GM12872 (cell line): Measurements from ENCODE around the gene ALDH1A2.

Source experiments
- TF ChIP-seq, protein P1 (sequence below): IDR thresholded peaks from 3 replicates; pipeline ENCODE4 v1.5.1; 2011; ENCODE audit warnings: low read depth, mild to moderate bottlenecking, low read length, moderate library complexity; ENCODE audit not compliant: insufficient read depth

Gene ALDH1A2

DNA sequence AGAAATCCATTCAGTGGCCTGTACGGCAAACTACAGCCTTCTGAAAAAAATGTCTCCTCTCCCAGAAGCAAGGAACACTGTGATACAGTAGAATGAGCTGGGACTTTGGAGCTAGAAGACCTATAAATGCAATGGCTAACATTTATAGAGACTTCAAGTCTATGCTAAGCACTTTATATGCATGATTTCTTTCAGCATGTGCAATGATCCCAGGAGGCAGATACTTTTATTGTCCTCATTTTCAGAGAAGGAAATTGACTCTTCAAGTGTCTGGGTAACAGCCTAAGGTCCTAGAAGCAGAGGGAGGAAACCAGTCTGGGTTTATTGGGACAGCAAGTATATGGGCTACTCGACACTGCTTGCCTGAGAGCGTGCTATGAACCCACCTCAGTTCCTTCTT is 140.9 kb downstream of the ALDH1A2 start:
- TF ChIP-seq, protein P1, sequence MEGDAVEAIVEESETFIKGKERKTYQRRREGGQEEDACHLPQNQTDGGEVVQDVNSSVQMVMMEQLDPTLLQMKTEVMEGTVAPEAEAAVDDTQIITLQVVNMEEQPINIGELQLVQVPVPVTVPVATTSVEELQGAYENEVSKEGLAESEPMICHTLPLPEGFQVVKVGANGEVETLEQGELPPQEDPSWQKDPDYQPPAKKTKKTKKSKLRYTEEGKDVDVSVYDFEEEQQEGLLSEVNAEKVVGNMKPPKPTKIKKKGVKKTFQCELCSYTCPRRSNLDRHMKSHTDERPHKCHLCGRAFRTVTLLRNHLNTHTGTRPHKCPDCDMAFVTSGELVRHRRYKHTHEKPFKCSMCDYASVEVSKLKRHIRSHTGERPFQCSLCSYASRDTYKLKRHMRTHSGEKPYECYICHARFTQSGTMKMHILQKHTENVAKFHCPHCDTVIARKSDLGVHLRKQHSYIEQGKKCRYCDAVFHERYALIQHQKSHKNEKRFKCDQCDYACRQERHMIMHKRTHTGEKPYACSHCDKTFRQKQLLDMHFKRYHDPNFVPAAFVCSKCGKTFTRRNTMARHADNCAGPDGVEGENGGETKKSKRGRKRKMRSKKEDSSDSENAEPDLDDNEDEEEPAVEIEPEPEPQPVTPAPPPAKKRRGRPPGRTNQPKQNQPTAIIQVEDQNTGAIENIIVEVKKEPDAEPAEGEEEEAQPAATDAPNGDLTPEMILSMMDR: no peak

DNA sequence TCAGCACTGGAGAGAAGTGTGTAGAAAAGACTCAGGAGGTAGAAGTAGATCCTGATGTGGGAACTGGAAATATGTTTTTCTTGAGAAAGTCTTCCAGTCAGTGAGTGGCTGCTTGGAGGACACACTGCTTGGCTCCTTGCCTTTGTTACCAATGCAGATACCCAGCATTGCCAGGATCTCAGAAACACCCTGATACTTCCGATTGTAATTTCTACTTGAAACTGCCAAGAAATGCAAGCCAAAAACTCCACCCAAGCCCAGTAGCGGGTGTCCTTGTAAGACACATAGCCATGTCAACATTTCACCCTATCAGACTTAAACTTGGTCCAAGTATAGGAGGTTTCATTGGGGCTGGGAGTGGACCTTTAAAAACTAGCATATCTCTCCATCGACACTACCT is 141.8 kb downstream of the ALDH1A2 start:
- TF ChIP-seq, protein P1: no peak

DNA sequence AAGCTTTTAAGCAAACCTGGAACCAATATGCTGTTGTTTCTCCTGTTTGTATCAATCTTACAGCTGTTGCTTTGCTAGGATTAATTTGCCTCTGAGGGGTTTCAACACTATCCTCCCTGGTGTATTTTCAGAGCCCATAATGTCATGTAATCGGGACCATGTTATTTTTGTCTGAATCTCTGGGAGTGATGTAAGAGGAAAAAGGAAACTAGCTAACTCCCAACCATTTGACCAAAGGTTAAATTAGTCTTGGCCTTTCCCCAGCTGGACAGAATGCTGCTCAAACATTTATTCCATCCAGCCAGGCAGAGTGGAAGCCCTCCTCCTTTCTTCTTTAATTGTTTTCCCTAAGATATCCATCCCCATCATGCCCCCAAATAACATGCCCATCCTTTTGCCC is 142.2 kb downstream of the ALDH1A2 start:
- TF ChIP-seq, protein P1: no peak

DNA sequence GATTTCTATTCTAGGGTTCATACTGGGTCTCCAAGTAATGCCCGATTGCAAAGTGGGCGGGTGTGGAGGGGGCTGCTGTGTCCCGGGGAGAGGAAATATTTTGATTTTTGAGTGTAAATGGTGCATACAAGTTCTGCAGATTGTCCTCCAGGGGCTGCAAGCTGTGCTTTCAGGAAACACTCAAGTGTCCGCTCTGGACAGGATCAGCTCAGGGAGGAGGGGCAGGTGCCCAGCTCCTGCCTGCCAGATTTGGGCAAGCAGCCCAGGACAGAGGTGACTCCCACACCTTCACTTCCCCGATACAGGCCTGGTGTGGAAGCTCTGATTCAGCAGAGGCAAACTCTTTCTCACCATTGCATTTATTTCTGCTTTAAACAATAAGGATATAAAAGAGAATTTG is 142.7 kb downstream of the ALDH1A2 start:
- TF ChIP-seq, protein P1: no peak

DNA sequence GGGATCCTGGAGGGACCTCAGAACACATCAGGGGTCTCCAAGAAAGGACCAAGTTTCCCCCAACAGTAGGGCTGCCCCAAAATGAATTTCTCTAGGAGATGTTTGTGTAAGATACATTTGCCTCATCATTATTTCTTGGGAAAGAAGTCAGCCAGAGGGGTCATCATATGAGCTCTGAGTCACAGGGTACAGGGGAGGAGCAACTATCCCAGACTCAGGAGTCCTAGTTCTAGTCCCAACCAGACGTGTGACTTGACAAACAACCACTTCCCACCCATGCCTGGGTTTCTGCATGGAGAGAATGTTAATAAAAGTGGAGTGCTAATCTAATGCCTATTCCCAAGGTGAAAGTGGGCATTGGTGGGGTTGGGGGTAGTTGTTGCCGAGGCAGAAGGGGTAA is 144.1 kb downstream of the ALDH1A2 start:
- TF ChIP-seq, protein P1: no peak

DNA sequence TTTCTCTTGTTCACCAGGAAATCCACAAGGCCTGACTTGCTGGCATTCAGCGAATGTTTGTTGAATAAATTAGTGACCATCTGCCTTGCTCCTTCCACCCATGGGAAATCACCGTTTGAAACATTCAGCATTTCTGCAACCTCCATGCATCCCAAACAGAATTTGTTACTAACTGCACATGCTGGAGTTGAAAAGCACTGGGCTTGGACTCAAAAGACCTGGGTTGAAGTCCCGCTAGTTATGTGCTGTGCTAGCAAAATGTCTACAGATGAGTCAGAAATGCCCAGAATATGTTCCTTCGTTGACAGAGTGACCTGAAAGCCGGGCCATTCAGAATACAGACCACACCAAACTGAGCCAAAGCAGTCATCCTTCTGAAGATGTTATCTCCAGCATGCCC is 144.6 kb downstream of the ALDH1A2 start:
- TF ChIP-seq, protein P1: no peak

DNA sequence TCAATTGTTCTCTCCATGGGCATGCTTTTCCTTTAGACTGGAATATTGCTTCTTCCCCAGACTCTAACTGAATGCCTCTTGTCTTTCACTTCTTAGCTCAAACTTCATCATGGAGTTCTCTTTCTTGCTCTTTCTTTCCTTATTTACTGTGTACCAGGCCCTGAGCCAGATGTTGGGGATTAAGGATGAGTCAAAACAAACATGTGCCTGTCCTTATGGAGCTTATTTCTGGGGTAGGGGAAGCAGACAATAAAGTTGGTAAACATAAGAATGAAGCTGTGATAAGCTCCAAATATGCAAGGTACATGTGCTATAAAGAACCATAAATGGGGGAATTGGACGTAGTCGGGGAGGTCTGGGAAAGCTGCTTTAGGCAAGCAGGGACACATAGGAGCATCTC is 145.8 kb downstream of the ALDH1A2 start:
- TF ChIP-seq, protein P1: no peak

DNA sequence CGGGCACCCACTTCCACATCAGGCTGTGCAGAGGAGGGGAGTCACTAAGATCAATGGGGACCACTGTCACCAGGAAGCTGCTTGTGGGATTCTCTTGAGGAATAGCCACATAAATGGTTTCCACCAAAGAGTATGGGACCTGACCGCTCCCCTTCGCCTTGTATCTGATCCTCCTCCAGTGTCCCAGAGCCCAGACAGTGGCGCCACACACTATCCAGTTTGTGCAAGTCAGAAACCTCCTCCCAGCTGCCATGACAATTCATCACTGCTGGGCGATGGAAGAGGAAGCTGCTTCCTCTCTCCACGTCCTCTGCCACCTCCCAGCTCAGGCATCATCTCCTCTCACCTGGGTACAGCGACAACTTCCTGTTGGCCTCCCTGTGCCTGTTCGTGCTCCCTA is 147.5 kb downstream of the ALDH1A2 start:
- TF ChIP-seq, protein P1: no peak
